HG03439 (cell line): ENCODE results near the gene CCDC57.

Source experiments
- ATAC-seq: cut with Tn5 transposase; IDR thresholded peaks from one replicate; pipeline ENCODE4 v1.9.1; 2021; ENCODE audit warnings: mild to moderate bottlenecking, moderate library complexity; ENCODE audit not compliant: unreplicated experiment

The CCDC57 gene

DNA sequence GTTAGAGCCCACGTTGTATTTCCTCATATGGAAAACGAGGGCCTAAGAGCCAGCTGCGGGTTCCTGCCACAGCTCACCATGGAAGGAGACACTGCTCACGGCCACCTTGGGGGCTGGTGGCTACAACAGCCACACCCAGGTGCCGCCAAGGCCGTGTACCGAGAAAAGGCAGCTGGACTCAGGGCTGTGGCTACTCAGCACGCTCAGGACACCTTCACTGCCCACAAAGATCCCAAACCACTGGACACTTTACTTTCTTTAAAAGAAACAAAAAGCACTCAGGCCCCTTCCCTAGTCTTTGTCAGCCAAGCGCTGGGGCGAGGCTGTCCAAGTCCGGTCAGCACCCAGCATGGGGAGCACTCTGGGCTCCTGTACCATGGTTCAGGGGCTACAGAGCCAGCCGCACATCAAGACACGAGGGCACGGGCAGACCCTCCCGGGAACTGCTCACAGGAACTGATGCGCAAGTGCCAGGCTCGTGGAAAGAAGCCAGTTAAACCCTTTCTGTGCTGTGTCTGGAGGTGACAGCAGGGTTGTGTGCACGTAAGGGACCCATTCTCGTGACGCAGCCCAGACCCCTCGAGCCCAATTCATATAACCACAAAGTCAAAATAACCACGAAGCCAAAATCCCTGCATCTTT lies 34.7 kb upstream of the CCDC57 start:
- ATAC-seq: no peak

DNA sequence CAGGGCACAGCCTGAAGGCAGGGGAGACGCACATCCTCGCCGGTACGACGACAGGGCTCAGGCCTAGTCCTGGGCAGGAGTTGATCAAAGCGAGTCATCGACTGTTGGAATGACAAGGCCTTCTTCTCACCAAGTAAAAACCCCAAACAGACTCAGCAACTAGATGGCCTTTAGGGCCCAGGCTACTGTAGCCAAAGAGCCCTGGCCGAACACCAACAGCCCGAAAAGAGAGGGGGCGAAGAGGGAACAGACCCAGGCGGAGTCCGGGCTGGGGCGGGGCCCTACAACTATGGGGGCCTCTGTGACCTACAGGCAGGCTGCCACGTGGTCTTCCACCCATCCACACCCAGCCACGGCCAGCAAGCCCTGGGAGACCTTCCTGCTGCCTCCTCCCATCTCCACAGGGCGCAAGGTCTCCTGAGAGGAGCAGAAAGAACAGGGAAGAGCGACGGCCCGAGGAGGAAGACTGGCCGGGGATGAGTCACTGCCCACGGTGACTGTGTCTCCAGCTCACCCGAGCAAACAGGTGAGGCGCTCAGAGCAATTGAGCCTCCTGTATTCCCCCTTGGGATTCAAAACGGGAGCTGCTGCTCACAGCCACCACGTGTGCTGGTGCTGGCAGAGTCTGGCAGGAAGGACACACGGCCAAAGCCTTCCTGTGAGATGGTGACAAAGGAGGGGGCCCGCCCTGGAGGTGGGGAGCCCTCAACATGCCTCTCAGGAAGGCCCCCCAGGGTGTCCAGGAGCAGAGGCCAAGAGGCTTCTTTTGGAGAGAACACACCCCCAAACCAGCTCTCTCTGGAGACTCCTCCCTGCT lies 33.9 kb upstream of the CCDC57 start:
- no peak for ATAC-seq

- no peak for ATAC-seq
Measured at GRCh38 chr17:82246040-82246364, 33.4 kb upstream of the CCDC57 start.

DNA sequence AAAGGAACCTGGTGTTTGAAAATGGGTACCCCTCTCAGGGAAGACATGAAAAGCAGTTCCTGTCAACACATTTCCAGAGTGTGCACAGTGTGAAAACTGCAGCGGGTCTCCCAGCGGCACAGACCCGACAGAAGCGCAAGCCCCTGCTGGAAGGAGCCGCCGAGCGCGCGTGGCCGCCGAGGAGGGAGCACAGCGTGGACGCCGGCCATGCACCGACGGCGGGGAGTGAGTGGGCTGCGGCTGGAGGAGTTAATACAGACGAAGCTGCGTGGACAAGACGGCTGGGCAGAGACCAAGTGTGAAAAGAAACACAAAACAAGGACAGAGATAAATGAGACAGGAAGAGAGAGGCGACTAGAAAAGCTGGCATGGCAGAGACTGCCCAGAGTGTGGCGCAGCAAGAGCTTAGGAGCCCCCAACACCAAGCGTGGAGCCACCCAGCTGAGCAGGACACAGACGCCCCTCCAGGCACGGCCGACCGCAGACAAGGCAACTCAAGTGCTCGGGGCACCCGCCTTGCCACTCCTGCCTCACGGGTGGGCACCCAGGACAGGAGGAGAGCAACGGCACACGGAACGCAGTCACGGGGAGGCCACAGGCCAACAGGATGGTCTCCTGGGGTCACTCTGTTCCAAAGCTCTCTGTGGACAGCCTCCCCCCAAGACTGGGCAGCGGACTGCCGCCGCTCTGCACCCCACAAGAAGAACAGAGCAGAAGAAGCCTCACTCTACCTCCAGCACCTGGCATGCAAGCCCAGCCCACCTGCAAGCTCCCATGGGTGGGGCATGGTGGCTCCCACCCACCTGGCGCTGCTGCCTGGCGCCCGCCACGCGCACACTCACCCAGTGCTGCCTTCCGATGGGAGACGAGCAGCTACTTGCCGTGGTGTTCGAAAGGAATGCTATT lies 32.7 kb upstream of the CCDC57 start:
- no peak for ATAC-seq

DNA sequence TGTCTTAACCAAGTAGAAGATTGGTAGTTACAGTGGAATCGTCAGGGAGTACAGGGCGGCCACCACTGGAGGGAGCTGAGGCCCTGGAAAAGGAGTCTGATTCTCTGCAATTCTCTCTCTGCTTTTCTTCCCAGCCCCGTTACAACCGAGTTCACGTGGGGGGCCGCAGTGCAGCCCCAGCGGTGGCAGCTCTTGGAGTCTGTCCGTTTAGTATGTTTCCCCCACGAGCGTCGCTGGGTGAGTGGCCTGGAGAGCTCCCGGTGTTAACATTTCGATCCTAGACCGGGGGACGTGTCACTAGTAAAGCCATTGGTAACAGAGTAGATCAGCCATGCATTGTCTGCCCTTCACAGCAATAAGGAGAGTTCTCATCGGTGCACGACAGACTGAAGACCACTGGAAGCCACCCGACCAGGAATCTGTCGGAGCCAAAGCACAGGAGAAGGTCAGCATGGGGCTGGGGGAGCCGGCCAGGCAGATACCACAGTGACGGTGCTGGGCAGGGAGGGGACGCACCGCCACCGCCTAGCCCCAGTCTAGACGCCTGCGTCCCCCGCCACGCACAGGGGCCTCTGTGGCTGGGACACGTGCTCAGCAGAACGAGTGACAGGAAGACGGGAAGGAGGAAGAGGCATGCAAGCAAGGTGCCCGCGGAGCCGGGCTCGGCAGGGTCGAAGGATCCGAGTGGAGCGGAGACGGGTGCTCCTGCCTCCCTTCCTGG lies 31.9 kb upstream of the CCDC57 start:
- no peak for ATAC-seq

DNA sequence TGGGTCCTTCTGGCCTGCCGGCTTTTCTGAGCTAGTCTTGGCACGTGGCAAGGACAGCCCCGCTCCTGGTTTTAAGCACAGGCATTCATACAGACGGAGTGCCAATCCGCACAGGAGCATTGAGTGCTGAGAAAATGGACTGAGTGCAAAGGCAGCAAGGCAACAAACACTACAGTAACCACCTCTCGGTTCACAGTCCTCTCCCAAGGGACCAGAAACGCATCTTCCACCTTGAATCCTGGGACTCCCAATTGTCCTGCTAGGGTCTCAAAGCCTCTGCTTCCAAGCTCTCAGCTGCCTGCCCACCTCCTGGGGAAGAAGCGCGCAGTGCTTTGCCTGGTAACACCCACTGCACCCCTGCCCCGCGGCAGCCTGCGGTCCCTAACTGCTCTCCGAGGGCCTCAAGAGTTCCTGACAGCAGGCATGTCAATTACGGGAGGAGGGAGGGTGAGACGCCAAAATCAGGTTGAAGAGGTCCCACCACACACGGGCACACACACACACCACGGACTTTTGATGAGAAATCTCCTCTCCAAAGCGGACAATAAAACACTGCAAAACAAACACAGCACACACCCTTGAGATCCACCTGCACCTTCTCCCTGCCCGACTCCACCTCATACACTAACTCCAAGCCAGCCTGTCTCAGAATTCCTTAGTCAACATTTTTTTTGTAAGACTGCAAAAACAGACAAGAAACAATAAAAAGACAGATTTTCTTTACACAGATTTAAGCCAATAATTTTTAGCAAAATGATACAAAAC lies 31.2 kb upstream of the CCDC57 start:
- no peak for ATAC-seq

DNA sequence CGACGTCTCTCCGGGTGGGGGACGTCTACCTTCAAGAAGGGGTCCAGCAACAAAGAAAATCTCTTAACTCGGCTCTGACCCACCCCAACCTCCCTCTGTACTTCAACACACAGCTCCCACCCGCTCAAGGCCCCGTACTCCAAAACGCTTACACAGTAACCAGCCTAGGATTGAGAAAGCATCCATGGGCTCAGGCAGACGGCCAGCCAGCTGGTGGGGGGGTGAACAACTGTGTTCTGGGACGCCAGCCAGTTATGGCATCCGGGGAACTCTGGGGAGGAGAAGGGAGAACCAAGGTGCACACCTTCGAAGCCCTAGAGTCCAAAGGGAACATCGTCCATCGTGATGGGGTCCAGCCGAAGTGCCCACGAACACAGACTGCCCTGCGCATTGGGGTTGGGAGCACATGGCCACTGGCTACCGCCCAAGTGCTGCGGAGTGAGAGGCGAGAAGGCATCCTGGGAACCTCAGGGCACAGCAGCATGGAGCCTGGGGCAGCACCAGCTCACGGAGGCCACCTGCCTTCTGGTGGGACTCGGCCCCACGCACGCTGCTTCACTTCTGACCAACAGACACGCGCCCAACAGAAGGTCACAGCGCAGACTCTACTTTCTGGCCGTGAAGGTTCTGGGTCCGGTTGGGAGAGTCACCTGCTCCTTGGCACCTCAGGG lies 30.5 kb upstream of the CCDC57 start:
- no peak for ATAC-seq

DNA sequence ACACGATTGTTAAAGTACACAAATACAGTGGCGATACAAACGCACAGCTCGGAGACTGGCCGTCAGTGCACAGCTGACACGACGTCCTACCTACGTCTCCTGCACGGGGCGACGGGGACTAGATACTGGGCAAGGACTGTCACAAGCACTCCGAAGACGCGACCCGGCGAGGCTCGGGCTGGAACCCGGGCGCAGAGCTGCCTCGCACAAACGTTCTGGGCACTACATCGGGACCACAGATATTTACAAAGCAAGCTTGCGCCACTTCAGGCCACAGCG lies 30.0 kb upstream of the CCDC57 start:
- no peak for ATAC-seq

GRCh38 chr17:82241926-82242697 lies 29.5 kb upstream of the CCDC57 start:
- no peak for ATAC-seq

GRCh38 chr17:82241183-82241925 lies 28.7 kb upstream of the CCDC57 start:
- ATAC-seq: no peak

DNA sequence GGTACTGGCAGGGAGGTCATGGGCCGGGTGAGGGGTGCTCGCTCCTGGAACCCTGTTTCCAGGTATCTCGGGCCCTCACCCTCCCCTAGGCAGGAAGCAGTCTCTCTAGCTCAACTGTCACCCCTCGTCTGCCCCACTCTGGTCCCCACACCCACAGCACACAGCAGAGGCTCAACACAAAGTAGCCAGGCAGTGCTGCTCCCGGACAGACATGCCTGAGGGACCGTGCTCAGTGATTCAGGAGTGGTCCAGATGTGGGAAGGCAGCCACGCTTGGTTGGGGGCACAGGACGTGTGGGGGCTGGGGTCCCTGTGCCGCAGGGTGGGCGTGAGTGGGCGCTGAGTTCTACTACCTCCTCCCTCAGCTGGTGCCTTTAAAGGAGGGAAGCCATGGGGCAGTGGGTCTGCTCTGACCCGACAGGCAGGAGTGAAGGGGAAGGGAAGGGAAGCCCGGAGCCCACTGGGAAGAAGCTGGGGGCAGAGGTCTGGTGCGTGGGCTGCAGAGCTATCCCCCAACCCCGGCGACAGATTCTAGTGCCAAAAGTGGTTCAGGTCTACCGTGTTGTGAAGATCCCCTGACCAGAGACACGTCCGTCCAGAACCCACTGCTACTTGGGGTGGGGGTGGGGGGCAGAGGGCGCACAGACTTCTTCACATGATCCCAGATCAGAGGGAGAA lies 28.0 kb upstream of the CCDC57 start:
- ATAC-seq: no peak

DNA sequence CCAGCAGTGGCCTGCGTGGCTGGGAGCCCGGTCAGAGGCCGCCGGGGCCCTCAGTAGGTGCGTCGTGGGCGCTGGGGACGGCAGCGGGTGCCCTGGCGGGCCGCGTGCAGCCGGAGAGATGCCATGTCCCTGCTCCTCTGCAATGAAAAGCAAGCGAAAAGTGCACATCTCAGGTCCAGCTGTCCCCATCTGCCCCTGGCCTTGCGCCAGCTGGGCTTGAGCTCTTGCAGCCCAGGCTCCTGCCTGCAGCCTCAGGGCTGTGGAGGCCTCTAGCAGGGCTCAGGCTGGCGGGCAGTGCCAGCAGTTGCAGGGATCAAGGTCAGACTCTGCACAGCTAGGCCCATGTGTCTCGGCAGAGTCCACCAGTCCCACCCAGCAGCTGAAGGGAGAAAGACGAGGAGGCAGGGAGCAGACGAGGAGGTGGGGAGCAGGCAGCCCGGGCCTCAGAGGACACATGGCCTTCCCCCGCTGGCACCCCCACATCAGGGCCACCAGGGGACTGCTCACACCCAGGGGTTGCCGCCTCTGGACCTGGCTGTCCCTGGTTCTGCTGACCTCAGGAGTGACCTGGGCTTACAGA lies 27.4 kb upstream of the CCDC57 start:
- ATAC-seq: no peak

- ATAC-seq: no peak
Measured at GRCh38 chr17:82239401-82239925, 26.8 kb upstream of the CCDC57 start.

DNA sequence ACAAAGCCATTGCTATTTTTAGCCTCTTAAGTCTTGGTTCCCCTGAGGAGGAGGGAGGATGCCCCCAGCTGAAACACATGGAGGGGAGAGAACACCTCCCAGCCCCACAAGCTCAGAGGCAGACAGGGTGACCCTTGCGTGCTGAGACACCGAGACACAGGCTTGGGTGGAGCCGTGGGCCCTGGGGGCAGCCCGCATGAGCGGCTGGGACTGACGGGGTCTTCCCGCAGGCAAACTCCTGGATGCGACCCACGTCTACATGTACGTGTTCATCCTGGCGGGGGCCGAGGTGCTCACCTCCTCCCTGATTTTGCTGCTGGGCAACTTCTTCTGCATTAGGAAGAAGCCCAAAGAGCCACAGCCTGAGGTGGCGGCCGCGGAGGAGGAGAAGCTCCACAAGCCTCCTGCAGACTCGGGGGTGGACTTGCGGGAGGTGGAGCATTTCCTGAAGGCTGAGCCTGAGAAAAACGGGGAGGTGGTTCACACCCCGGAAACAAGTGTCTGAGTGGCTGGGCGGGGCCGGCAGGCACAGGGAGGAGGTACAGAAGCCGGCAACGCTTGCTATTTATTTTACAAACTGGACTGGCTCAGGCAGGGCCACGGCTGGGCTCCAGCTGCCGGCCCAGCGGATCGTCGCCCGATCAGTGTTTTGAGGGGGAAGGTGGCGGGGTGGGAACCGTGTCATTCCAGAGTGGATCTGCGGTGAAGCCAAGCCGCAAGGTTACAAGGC lies 26.0 kb upstream of the CCDC57 start:
- ATAC-seq: no peak

GRCh38 chr17:82237746-82238471 lies 25.3 kb upstream of the CCDC57 start:
- ATAC-seq: no peak
